Measurements from ENCODE around the gene RASSF4.

RASSF4 gene

GRCh38 chr10:44949127-44949802 is 10.3 kb upstream of the RASSF4 start:
- no peak for DNase-seq

- no peak for DNase-seq
Measured at GRCh38 chr10:44949915-44950314, 9.7 kb upstream of the RASSF4 start.

- DNase-seq, result no peak
Measured at GRCh38 chr10:44950326-44951225, 9.0 kb upstream of the RASSF4 start.

GRCh38 chr10:44951576-44952226 is 7.9 kb upstream of the RASSF4 start:
- DNase-seq, result no peak

GRCh38 chr10:44952779-44953231 is 6.8 kb upstream of the RASSF4 start:
- DNase-seq, result no peak

- DNase-seq, result no peak
Measured at GRCh38 chr10:44954042-44954441, 5.6 kb upstream of the RASSF4 start.

- DNase-seq, result no peak
Measured at GRCh38 chr10:44954962-44955361, 4.6 kb upstream of the RASSF4 start.

- DNase-seq, result no peak
Measured at GRCh38 chr10:44955413-44956070, 4.1 kb upstream of the RASSF4 start.

GRCh38 chr10:44956226-44956625 is 3.4 kb upstream of the RASSF4 start:
- DNase-seq, result no peak

- no peak for DNase-seq
Measured at GRCh38 chr10:44956717-44957706, 2.6 kb upstream of the RASSF4 start.

GRCh38 chr10:44958196-44958897 is 1.3 kb upstream of the RASSF4 start:
- DNase-seq, result no peak

GRCh38 chr10:44958898-44959246 is 730 bp upstream of the RASSF4 start:
- no peak for DNase-seq

- DNase-seq, result no peak
Measured at GRCh38 chr10:44960088-44960460, 472 bp downstream of the RASSF4 start.

- DNase-seq, result no peak
Measured at GRCh38 chr10:44960482-44961229, 1.1 kb downstream of the RASSF4 start.

- DNase-seq, result no peak
Measured at GRCh38 chr10:44961230-44961571, 1.6 kb downstream of the RASSF4 start.

- no peak for DNase-seq
Measured at GRCh38 chr10:44961931-44962750, 2.5 kb downstream of the RASSF4 start.

GRCh38 chr10:44962870-44963738 is 3.5 kb downstream of the RASSF4 start:
- DNase-seq, result no peak

GRCh38 chr10:44963772-44964633 is 4.4 kb downstream of the RASSF4 start:
- DNase-seq, result no peak

All from effector CD8-positive, alpha-beta T cell (primary cell).